H9 (cell line): Measurements from ENCODE around the gene OSBPL10. TPM values are rescaled to one million over a fixed set of nuclear protein-coding genes. Genes with fewer than 3 reads are reported as not detected.

Source experiments
- DNase-seq: peaks from one replicate; pipeline ENCODE4 v3.0.0-alpha.2; 2017
- H2AFZ ChIP-seq: one replicate; pipeline ENCODE4 v1.6.1; 2013; ENCODE audit warnings: mild to moderate bottlenecking, low read length, control low read depth, moderate library complexity
- H2AK5ac ChIP-seq: 2 replicates; pipeline ENCODE4 v1.6.1; 2013; ENCODE audit warnings: low read length, control low read depth, mixed read lengths; ENCODE audit not compliant: insufficient read length
- H2BK120ac ChIP-seq: one replicate; pipeline ENCODE4 v1.6.1; 2013; ENCODE audit warnings: low read depth, mild to moderate bottlenecking, low read length, control low read depth, inconsistent platforms; ENCODE audit not compliant: poor library complexity, severe bottlenecking
- H2BK12ac ChIP-seq: 2 replicates; pipeline ENCODE4 v1.6.1; 2013; ENCODE audit warnings: low read length, control low read depth, mixed read lengths, low read depth; ENCODE audit not compliant: insufficient read length
- H2BK15ac ChIP-seq: 2 replicates; pipeline ENCODE4 v1.6.1; 2013; ENCODE audit warnings: low read depth, low read length, control low read depth
- H2BK20ac ChIP-seq: one replicate; pipeline ENCODE4 v1.6.1; 2013; ENCODE audit warnings: low read depth, mild to moderate bottlenecking, low read length, control low read depth, inconsistent platforms; ENCODE audit not compliant: poor library complexity, severe bottlenecking
- H2BK5ac ChIP-seq: 2 replicates; pipeline ENCODE4 v1.6.1; 2013; ENCODE audit warnings: low read length, control low read depth, mixed read lengths; ENCODE audit not compliant: insufficient read length
- H3K14ac ChIP-seq: 2 replicates; pipeline ENCODE4 v1.6.1; 2013; ENCODE audit warnings: low read length, control low read depth; ENCODE audit not compliant: insufficient read depth
- H3K18ac ChIP-seq: 2 replicates; pipeline ENCODE4 v1.6.1; 2013; ENCODE audit warnings: low read depth, mild to moderate bottlenecking, mixed read lengths, low read length, control low read depth; ENCODE audit not compliant: insufficient read length
- H3K23ac ChIP-seq: 2 replicates; pipeline ENCODE4 v1.6.1; 2013; ENCODE audit warnings: low read length, control low read depth, mixed read lengths, low read depth; ENCODE audit not compliant: insufficient read length
- H3K23me2 ChIP-seq: 2 replicates; pipeline ENCODE4 v1.6.1; 2013; ENCODE audit warnings: low read depth, mild to moderate bottlenecking, mixed read lengths, low read length, control low read depth; ENCODE audit not compliant: insufficient read length, poor library complexity, severe bottlenecking
- H3K27ac ChIP-seq: 2 replicates; pipeline ENCODE4 v1.5.1; 2013; ENCODE audit warnings: low read length, control low read depth, mixed read lengths, low read depth; ENCODE audit not compliant: insufficient read length
- H3K27me3 ChIP-seq: 2 replicates; pipeline ENCODE4 v1.6.1; 2013; ENCODE audit warnings: low read length, control low read depth, inconsistent platforms; ENCODE audit not compliant: insufficient read depth
- H3K4ac ChIP-seq: 2 replicates; pipeline ENCODE4 v1.6.1; 2013; ENCODE audit warnings: low read depth, mild to moderate bottlenecking, control low read depth, inconsistent platforms, low read length, moderate library complexity
- H3K4me1 ChIP-seq: 2 replicates; pipeline ENCODE4 v1.6.1; 2013; ENCODE audit warnings: low read length, control low read depth, inconsistent platforms; ENCODE audit not compliant: insufficient read depth
- H3K4me2 ChIP-seq: 2 replicates; pipeline ENCODE4 v1.6.1; 2013; ENCODE audit warnings: low read length, control low read depth, mixed read lengths; ENCODE audit not compliant: insufficient read length, insufficient read depth
- H3K56ac ChIP-seq: 2 replicates; pipeline ENCODE4 v1.6.1; 2013; ENCODE audit warnings: low read depth, mild to moderate bottlenecking, mixed read lengths, low read length, control low read depth; ENCODE audit not compliant: insufficient read length
- H3K79me1 ChIP-seq: 2 replicates; pipeline ENCODE4 v1.6.1; 2013; ENCODE audit warnings: low read depth, mild to moderate bottlenecking, moderate library complexity, low read length, control low read depth, inconsistent platforms; ENCODE audit not compliant: insufficient read depth, poor library complexity, severe bottlenecking
- H3K79me2 ChIP-seq: 2 replicates; pipeline ENCODE4 v1.6.1; 2013; ENCODE audit warnings: low read length, control low read depth, inconsistent platforms; ENCODE audit not compliant: insufficient read depth
- H3K9ac ChIP-seq: 2 replicates; pipeline ENCODE4 v1.6.1; 2013; ENCODE audit warnings: low read length, control low read depth, mixed read lengths; ENCODE audit not compliant: insufficient read length; ENCODE audit errors: extremely low read depth
- H3K9me3 ChIP-seq: one replicate; pipeline ENCODE4 v1.6.1; 2013; ENCODE audit warnings: low read depth, low read length, inconsistent platforms; ENCODE audit not compliant: control insufficient read depth
- H3T11ph ChIP-seq: one replicate; pipeline ENCODE4 v1.6.1; 2013; ENCODE audit warnings: mild to moderate bottlenecking, low read length, control low read depth, inconsistent platforms
- H4K20me1 ChIP-seq: one replicate; pipeline ENCODE4 v1.6.1; 2013; ENCODE audit not compliant: control insufficient read depth, insufficient read length, insufficient read depth
- H4K5ac ChIP-seq: 2 replicates; pipeline ENCODE4 v1.6.1; 2013; ENCODE audit warnings: low read depth, mild to moderate bottlenecking, mixed read lengths, low read length, control low read depth; ENCODE audit not compliant: insufficient read length
- H4K8ac ChIP-seq: replicated peaks from 2 replicates; pipeline ENCODE4 v1.6.1; 2013; ENCODE audit warnings: low read length, control low read depth, mixed read lengths, low read depth; ENCODE audit not compliant: insufficient read length
- H4K91ac ChIP-seq: 2 replicates; pipeline ENCODE4 v1.6.1; 2013; ENCODE audit warnings: low read depth, mild to moderate bottlenecking, moderate library complexity, mixed read lengths, low read length, control low read depth; ENCODE audit not compliant: insufficient read length
- H3K27ac Mint-ChIP-seq, 3 experiments: 2 replicates in 2 of 3; 3 replicates in 1 of 3; pipeline ENCODE4 v1.8.0; 2020 to 2021; ENCODE audit warnings: mixed read lengths in 3 of 3, mild to moderate bottlenecking in 1 of 3, moderate library complexity in 1 of 3
- H3K27me3 Mint-ChIP-seq: 2 replicates; pipeline ENCODE4 v1.8.0; 2021; ENCODE audit warnings: low read depth, mild to moderate bottlenecking, moderate library complexity, mixed read lengths
- H3K36me3 Mint-ChIP-seq, 3 experiments: 2 replicates in 2 of 3; 3 replicates in 1 of 3; pipeline ENCODE4 v1.8.0; 2020 to 2021; ENCODE audit warnings: low read depth in 3 of 3, mixed read lengths in 3 of 3; ENCODE audit not compliant: insufficient read depth in 1 of 3
- H3K4me1 Mint-ChIP-seq, 2 experiments: 2 replicates each; pipeline ENCODE4 v1.8.0; 2020; ENCODE audit warnings: mixed read lengths in 2 of 2
- H3K4me3 Mint-ChIP-seq, 2 experiments: 2 replicates in 1 of 2; 3 replicates in 1 of 2; pipeline ENCODE4 v1.8.0; 2020 to 2021; ENCODE audit warnings: mild to moderate bottlenecking in 2 of 2, mixed read lengths in 2 of 2, moderate library complexity in 1 of 2
- H3K9me3 Mint-ChIP-seq, 2 experiments: 2 replicates in 1 of 2; 3 replicates in 1 of 2; pipeline ENCODE4 v1.8.0; 2020; ENCODE audit warnings: mild to moderate bottlenecking in 2 of 2, mixed read lengths in 2 of 2, moderate library complexity in 1 of 2
- WGBS: extraction: QIAGEN DNeasy Blood & Tissue Kit; methylation state at CpG from one replicate; pipeline ENCODE4 v1.1.7; 2013; ENCODE audit warnings: missing lambda C conversion rate, low lambda C conversion rate, mixed read lengths; ENCODE audit not compliant: insufficient read length; ENCODE audit errors: extremely low coverage; 5-methylcytosine and 5-hydroxymethylcytosine counted together
- total RNA-seq: library from RNA; stranded (reverse); gene quantifications from 2 replicates; pipeline ENCODE4 v1.2.1, GENCODE V29; 2021
- TF ChIP-seq, protein P1 (sequence below): fragments of 200-600 bp; sonication (generic); conservative IDR thresholded peaks from 3 replicates; pipeline ENCODE4 v1.8.0; 2021; ENCODE audit warnings: antibody characterized with exemption, mild to moderate bottlenecking

OSBPL10 gene
- total RNA-seq, 1 experiment from 2014 or later: 42.7 TPM

DNA sequence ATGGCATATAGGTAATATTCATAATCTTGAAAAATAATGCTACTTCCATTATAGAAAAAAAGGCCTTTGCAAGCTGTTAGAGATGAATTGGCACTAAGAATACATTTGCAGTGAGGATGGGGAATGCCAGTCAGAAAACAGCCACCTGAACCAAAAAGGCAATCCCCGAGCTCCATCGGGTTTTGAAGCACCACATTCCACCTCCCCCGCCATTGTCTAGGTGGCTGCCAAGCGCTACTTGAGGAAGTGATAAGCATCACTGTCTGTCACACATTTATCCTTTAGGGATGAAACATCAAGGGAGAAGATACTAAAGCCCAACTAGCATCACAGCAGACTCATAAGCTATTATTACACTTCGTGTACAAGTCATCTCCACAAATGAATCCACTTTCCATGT is 112.8 kb downstream of the OSBPL10 start:
- no peak overlapping the region for H3K4me2 ChIP-seq
- no peaks in the 10 kb centered on the region for H3K23me2 ChIP-seq
- no peaks in the 10 kb centered on the region; a peak in 1 of 5 replicates for H3K9me3 Mint-ChIP-seq
- no peak for DNase-seq
- no peak overlapping the region for H2BK120ac ChIP-seq
- no peak overlapping the region for H3T11ph ChIP-seq
- H4K5ac ChIP-seq: no peak overlapping the region
- no peak overlapping the region for H3K4me3 Mint-ChIP-seq
- no peaks in the 10 kb centered on the region for H3K9me3 ChIP-seq
- H2AFZ ChIP-seq: no peak overlapping the region
- H3K18ac ChIP-seq: no peak overlapping the region
- H3K4me1 Mint-ChIP-seq: peaks cover 6 to 17% of the 10 kb centered on the region in 2 experiments
- H3K4ac ChIP-seq: no peak overlapping the region
- no peaks in the 10 kb centered on the region for H3K27me3 Mint-ChIP-seq
- no peak overlapping the region; a peak in 1 of 7 replicates for H3K27ac Mint-ChIP-seq
- no peak overlapping the region for H2BK5ac ChIP-seq
- H2AK5ac ChIP-seq: no peak overlapping the region
- H3K79me1 ChIP-seq: peaks cover 3% of the 10 kb centered on the region
- H3K27ac ChIP-seq: no peak overlapping the region
- no peaks in the 10 kb centered on the region for H4K20me1 ChIP-seq
- WGBS: no CpG with 5 or more reads among the region's 5 CpGs
- no peak overlapping the region for H2BK12ac ChIP-seq
- no peak overlapping the region for H3K23ac ChIP-seq
- H3K56ac ChIP-seq: no peak overlapping the region
- H3K9ac ChIP-seq: no peak overlapping the region
- H2BK15ac ChIP-seq: no peak overlapping the region
- H4K91ac ChIP-seq: no peak overlapping the region
- no peak overlapping the region for H2BK20ac ChIP-seq
- H3K4me1 ChIP-seq: no peaks in the 10 kb centered on the region; the same call in 1 of the 2 replicates
- H3K36me3 Mint-ChIP-seq: peaks cover 18 to 19% (median 18%) of the 10 kb centered on the region in 3 experiments
- TF ChIP-seq, protein P1, sequence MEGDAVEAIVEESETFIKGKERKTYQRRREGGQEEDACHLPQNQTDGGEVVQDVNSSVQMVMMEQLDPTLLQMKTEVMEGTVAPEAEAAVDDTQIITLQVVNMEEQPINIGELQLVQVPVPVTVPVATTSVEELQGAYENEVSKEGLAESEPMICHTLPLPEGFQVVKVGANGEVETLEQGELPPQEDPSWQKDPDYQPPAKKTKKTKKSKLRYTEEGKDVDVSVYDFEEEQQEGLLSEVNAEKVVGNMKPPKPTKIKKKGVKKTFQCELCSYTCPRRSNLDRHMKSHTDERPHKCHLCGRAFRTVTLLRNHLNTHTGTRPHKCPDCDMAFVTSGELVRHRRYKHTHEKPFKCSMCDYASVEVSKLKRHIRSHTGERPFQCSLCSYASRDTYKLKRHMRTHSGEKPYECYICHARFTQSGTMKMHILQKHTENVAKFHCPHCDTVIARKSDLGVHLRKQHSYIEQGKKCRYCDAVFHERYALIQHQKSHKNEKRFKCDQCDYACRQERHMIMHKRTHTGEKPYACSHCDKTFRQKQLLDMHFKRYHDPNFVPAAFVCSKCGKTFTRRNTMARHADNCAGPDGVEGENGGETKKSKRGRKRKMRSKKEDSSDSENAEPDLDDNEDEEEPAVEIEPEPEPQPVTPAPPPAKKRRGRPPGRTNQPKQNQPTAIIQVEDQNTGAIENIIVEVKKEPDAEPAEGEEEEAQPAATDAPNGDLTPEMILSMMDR: no peak
- no peaks in the 10 kb centered on the region for H3K27me3 ChIP-seq
- H4K8ac ChIP-seq: no peak overlapping the region
- H3K14ac ChIP-seq: no peak overlapping the region
- H3K79me2 ChIP-seq: peaks cover 4% of the 10 kb centered on the region; the same call in 1 of the 2 replicates
